Right cardiac atrium (tissue), 5 donors: ENCODE data around the gene SCAPER. TPM values are rescaled to one million over a fixed set of nuclear protein-coding genes. Genes with fewer than 3 reads are reported as not detected.
"Not testable (repeated sequence)": the region's sequence is repeated elsewhere in the genome, so short reads cannot be mapped to it uniquely, and the experiment has no call there.

Experiments used
- ATAC-seq, 2 donors: fragments of 200-7000 bp; cut with Tn5 transposase; one replicate each; pipeline versions ENCODE4 v1.8.0 to v1.9.1; 2020; ENCODE audit warnings: moderate library complexity in 2 of 2, mild to moderate bottlenecking in 1 of 2
- DNase-seq, 3 donors: peaks; one replicate each; pipeline ENCODE4 v3.0.0-alpha.2; 2020
- H3K27ac ChIP-seq: one replicate; pipeline ENCODE4 v1.5.1; 2013; ENCODE audit warnings: mild to moderate bottlenecking, low read length, control low read depth, moderate library complexity
- H3K27me3 ChIP-seq: one replicate; pipeline ENCODE4 v1.6.1; 2013; ENCODE audit not compliant: control insufficient read depth, insufficient read depth
- H3K4me1 ChIP-seq: one replicate; pipeline ENCODE4 v1.6.1; 2013; ENCODE audit warnings: low read length; ENCODE audit not compliant: control insufficient read depth, insufficient read depth
- H3K4me3 ChIP-seq: one replicate; pipeline ENCODE4 v1.5.1; 2013; ENCODE audit warnings: low read length, control low read depth
- H3K9me3 ChIP-seq: one replicate; pipeline ENCODE4 v1.6.1; 2013; ENCODE audit warnings: low read length; ENCODE audit not compliant: control insufficient read depth
- WGBS: extraction: QIAGEN DNeasy Blood & Tissue Kit; methylation state at CpG from one replicate; pipeline ENCODE4 v1.1.7; 2013; 5-methylcytosine and 5-hydroxymethylcytosine counted together
- intact Hi-C, 4 donors: fragments of 100-400 bp; cut with DNase I; formaldehyde crosslinking; loops; one replicate each; pipeline versions ENCODE4 v1.11.0 to v1.14.0; 2022 to 2023
- polyA plus RNA-seq: library from polyadenylated mRNA; stranded (reverse); fragments of 200-250 nt; gene quantifications from one replicate; pipeline ENCODE4 v1.2.3, GENCODE V29; 2013
- total RNA-seq, 4 donors: library from RNA; stranded (reverse); fragmentation: NEBNext Ultra II Directional; extraction: Animal tissue kit (Norgen Biotek cat#: 25700); gene quantifications; one replicate each; pipeline ENCODE4 v1.2.1, GENCODE V29; 2021
- donor health status: healthy with polysubstance abuse.
- donor health status: DM: no; HTN: yes; CAD: no.
- donor health status: DM: no; HTN: no; CAD: no.
- donor health status: DM: no; HTN: yes; CAD: no; lungs with severe emphysema.
- donor health status: DM: yes; HTN: yes; CAD: no.

Gene SCAPER
- total and polyA plus RNA-seq, 5 donors, result 16.3 to 43.5 (median 36.3) TPM

GRCh38 chr15:76773234-76773633 is 131.9 kb downstream of the SCAPER start:
- WGBS, result 97% methylated on average over 1 of the region's 1 CpG
- ATAC-seq (no peak), DNase-seq (no peak)
- intact Hi-C loops, result no loop called here
- H3K27me3 ChIP-seq, result no peaks in the 10 kb centered on the region
- H3K4me3 ChIP-seq, result no peak overlapping the region
- no peaks in the 10 kb centered on the region for H3K9me3 ChIP-seq
- H3K4me1 ChIP-seq, result no peaks in the 10 kb centered on the region
- H3K27ac ChIP-seq, result no peak overlapping the region

DNA sequence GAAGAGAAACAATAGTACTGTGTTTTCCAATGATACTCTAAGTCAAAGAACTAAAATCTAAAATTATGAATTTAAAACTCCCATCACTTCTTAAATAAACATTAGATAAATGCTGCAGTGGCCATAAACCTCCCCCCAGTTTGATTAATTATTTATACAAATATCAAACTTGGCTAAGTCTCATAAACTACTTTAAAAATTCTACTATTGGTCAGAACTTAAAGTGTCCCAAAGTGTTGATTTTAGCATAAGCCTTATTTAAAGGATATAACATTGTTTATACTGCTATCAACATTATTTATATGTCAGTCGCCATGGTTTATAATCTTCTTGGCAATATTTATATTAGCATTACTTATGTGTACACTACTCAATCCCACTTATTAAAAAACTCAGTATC is 132.4 kb downstream of the SCAPER start:
- Histone ChIP-seq H3K4me3 (no peak overlapping the region), H3K27ac (no peak overlapping the region), H3K4me1 (no peaks in the 10 kb centered on the region), H3K27me3 (no peaks in the 10 kb centered on the region), H3K9me3 (no peaks in the 10 kb centered on the region)
- 76% methylated on average over 1 of the region's 1 CpG for WGBS
- intact Hi-C loops, result no loop called here
- ATAC-seq (no peak), DNase-seq (no peak)

- Histone ChIP-seq H3K4me3 (no peak overlapping the region), H3K9me3 (no peaks in the 10 kb centered on the region), H3K4me1 (no peaks in the 10 kb centered on the region), H3K27me3 (no peaks in the 10 kb centered on the region), H3K27ac (no peak overlapping the region)
- ATAC-seq, result no peak
- no peak for DNase-seq
- WGBS, result 97% methylated on average over 3 of the region's 3 CpGs
- intact Hi-C loops, result no loop called here
Measured at GRCh38 chr15:76764004-76764403, 141.1 kb downstream of the SCAPER start.

DNA sequence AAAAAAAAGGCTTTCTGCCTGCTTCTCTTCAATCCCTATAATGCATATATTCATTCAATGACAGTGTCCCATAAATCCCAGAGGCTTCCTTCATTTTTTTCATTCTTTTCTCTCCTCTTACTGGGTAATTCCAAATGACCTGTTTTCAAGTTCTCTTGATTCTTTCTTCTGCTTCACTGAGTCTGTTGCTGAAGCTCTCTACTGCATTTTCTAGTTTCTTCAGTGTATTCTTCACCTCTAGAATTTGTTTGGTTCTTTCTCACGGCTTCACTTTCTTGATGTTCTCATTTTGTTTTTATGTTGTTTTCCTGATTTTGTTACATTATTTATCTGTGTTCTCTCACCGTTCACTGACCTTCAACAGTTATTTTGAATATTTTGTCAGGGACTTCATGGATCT is 141.6 kb downstream of the SCAPER start:
- H3K27me3 ChIP-seq, result no peaks in the 10 kb centered on the region
- 100% methylated on average over 2 of the region's 2 CpGs for WGBS
- DNase-seq (no peak), ATAC-seq (no peak)
- no peaks in the 10 kb centered on the region for H3K9me3 ChIP-seq
- intact Hi-C loops, result no loop called here
- no peak overlapping the region for H3K4me3 ChIP-seq
- no peak overlapping the region for H3K27ac ChIP-seq
- no peaks in the 10 kb centered on the region for H3K4me1 ChIP-seq

- no peak for DNase-seq
- ATAC-seq, result no peak
- Histone ChIP-seq H3K9me3 (no peaks in the 10 kb centered on the region), H3K27me3 (no peaks in the 10 kb centered on the region), H3K27ac (no peak overlapping the region), H3K4me1 (no peaks in the 10 kb centered on the region), H3K4me3 (no peak overlapping the region)
- intact Hi-C loops, result no loop called here
Measured at GRCh38 chr15:76756381-76756780, 148.8 kb downstream of the SCAPER start.

DNA sequence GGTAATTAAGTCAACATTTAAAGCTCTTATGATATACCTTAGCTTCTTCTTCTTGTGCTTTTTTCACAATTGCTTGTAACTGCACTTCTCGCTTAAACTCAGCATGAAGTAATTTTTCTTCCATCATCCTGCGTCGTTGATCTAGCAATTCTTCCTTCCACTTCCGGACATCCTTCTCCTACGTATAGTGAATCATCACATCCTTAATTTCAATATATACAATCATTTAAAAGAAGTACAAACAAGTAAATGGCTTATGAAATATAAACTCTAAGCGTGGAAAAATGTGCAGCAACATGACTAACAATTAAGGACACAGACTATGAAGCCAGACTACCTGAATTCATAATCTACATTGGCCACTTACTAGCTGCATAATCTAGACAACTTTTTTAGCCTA is 151.4 kb downstream of the SCAPER start:
- Histone ChIP-seq H3K27me3 (no peaks in the 10 kb centered on the region), H3K27ac (no peak overlapping the region), H3K4me3 (no peak overlapping the region), H3K4me1 (no peaks in the 10 kb centered on the region), H3K9me3 (no peaks in the 10 kb centered on the region)
- no peak for ATAC-seq
- intact Hi-C loops, result no loop called here
- DNase-seq, result no peak
- WGBS, result 91% methylated on average over 6 of the region's 6 CpGs

DNA sequence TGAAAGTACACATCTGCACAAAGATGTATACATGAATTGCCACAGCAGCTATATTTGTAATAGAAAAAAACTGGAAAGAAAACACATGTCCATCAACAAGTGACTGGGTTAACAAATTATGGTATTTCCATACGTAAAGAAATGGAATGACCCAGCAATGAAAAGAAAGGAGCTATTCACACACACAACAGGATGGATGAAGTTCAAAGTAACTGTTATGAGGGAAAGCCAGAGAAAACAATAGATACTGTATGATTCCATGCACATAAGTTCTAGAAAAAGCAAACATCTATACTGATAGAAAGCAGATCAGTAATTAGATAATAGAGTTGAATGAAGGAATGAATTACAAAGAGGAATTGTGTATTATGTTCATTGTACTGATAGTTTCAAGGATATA is 152.0 kb downstream of the SCAPER start:
- 94% methylated on average over 1 of the region's 1 CpG for WGBS
- Histone ChIP-seq H3K27ac (no peak overlapping the region), H3K27me3 (no peaks in the 10 kb centered on the region), H3K4me1 (no peaks in the 10 kb centered on the region), H3K9me3 (no peaks in the 10 kb centered on the region), H3K4me3 (no peak overlapping the region)
- no peak for DNase-seq
- intact Hi-C loops, result no loop called here
- no peak for ATAC-seq

DNA sequence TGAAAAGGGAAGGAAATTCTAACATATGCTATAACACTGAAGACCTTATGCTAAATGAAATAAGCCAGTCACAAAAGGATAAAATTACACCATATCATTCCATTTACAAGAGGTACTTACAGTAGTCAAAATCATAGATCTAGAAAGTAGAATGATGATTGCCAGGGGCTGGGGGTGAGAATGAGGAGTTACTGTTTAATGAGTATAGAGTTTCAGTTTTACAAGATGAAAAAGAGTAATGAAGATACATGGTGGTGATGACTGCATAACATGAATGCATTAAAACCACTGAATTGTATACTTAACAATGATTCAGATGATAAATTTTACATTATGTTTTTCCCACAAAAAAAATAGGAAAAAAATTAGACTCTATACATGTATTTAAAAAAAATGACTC is 152.6 kb downstream of the SCAPER start:
- Histone ChIP-seq H3K9me3 (no peaks in the 10 kb centered on the region), H3K27ac (no peak overlapping the region), H3K4me1 (no peaks in the 10 kb centered on the region), H3K4me3 (no peak overlapping the region), H3K27me3 (no peaks in the 10 kb centered on the region)
- DNase-seq, result no peak
- intact Hi-C loops, result no loop called here
- ATAC-seq, result no peak

DNA sequence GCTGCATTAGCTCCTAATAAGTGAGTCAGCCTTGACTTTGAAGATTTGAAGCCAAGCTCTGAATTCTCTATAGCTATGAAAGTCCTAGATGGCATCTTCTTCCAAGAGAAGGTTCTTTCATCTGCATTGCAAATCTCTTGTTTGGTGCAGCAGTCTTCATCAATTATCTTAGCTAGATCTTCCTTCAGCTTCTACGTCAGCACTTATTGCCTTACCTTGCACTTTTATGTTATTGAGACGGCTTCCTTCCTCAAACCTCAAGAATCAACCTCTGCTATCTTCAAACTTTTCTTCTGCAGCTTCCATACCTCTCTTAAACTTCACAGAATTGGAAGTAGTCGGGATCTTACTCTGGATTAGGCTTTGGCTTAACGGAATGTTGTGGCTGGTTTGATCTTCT is 167.6 kb downstream of the SCAPER start:
- no peak overlapping the region for H3K4me3 ChIP-seq
- no peaks in the 10 kb centered on the region for H3K4me1 ChIP-seq
- ATAC-seq (no peak), DNase-seq (no peak)
- intact Hi-C loops, result no loop called here
- H3K9me3 ChIP-seq, result no peaks in the 10 kb centered on the region
- H3K27me3 ChIP-seq, result no peaks in the 10 kb centered on the region
- no peak overlapping the region for H3K27ac ChIP-seq
- 96% methylated on average over 4 of the region's 4 CpGs for WGBS

- DNase-seq, H3K4me3 ChIP-seq, intact Hi-C loops, H3K27ac ChIP-seq, H3K4me1 ChIP-seq, ATAC-seq, H3K27me3 ChIP-seq, H3K9me3 ChIP-seq: not testable (repeated sequence)
- 94% methylated on average over 9 of the region's 9 CpGs for WGBS
Measured at GRCh38 chr15:76732321-76732720, 172.8 kb downstream of the SCAPER start.

- DNase-seq, result no peak
- Histone ChIP-seq H3K9me3 (no peaks in the 10 kb centered on the region), H3K4me3 (no peak overlapping the region), H3K27me3 (no peaks in the 10 kb centered on the region), H3K27ac (no peak overlapping the region), H3K4me1 (no peaks in the 10 kb centered on the region)
- intact Hi-C loops, result no loop called here
- no peak for ATAC-seq
Measured at GRCh38 chr15:76730262-76730661, 174.9 kb downstream of the SCAPER start.

DNA sequence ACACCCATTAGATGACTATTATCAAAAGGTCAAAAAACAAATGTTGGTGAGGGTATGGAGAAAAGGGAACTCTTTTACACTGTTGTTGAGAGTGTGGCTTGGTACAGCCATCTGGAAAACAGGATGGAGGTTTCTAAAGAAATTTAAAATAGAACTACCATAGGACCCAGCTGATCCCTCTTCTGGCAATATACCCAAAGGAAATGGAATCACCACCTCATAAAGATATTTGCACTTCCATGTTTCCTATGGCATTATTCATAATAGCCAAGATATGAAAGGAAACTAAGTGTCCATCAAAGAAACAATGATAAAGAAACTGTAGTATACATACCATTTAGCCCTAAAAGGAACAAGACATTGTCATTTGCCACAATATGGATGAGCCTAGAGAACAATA is 186.3 kb downstream of the SCAPER start:
- Histone ChIP-seq H3K4me1 (no peaks in the 10 kb centered on the region), H3K27me3 (no peaks in the 10 kb centered on the region), H3K9me3 (no peaks in the 10 kb centered on the region), H3K4me3 (no peak overlapping the region), H3K27ac (no peak overlapping the region)
- DNase-seq, result no peak
- no peak for ATAC-seq
- intact Hi-C loops, result no loop called here
